Astrocyte of the cerebellum (primary cell): Measurements from ENCODE around the gene PGA5.
A peak's percentile ranks its signal among the peaks of the same experiment; 100 is the strongest.
"Not testable (repeated sequence)": the region's sequence is repeated elsewhere in the genome, so short reads cannot be mapped to it uniquely, and the experiment has no call there.

Experiments used
- DNase-seq: peaks from one replicate; pipeline ENCODE4 v3.0.0-alpha.2; 2011; ENCODE audit warnings: low read depth
- H3K4me3 ChIP-seq: 2 replicates; pipeline ENCODE4 v1.5.1; 2011; ENCODE audit warnings: mild to moderate bottlenecking, low read depth, low read length, moderate library complexity
- CTCF ChIP-seq: IDR thresholded peaks from 2 replicates; pipeline ENCODE4 v1.5.1; 2012; ENCODE audit warnings: low read length, low read depth, moderate library complexity, mild to moderate bottlenecking; ENCODE audit errors: missing control alignments
- in situ Hi-C: cut with HindIII; loops from 2 replicates; pipeline ENCODE4 v1.10.0; 2017; ENCODE audit warnings: low sequenced_read_pairs

Gene PGA5

GRCh38 chr11:61231033-61231432 is 9.9 kb upstream of the PGA5 start:
- in situ Hi-C loops, H3K4me3 ChIP-seq, DNase-seq: not testable (repeated sequence)

- DNase-seq, H3K4me3 ChIP-seq, in situ Hi-C loops: not testable (repeated sequence)
Observed at GRCh38 chr11:61231585-61231984, 9.4 kb upstream of the PGA5 start.

GRCh38 chr11:61232548-61233145 is 8.3 kb upstream of the PGA5 start:
- H3K4me3 ChIP-seq, in situ Hi-C loops, DNase-seq: not testable (repeated sequence)

GRCh38 chr11:61237130-61237529 is 3.8 kb upstream of the PGA5 start:
- DNase-seq, in situ Hi-C loops, H3K4me3 ChIP-seq: not testable (repeated sequence)

- in situ Hi-C loops, DNase-seq, H3K4me3 ChIP-seq: not testable (repeated sequence)
Observed at GRCh38 chr11:61240288-61240687, 687 bp upstream of the PGA5 start.

GRCh38 chr11:61241526-61241925 is 551 bp downstream of the PGA5 start:
- H3K4me3 ChIP-seq, in situ Hi-C loops, DNase-seq: not testable (repeated sequence)

- in situ Hi-C loops, H3K4me3 ChIP-seq, DNase-seq: not testable (repeated sequence)
Observed at GRCh38 chr11:61245284-61245964, 4.4 kb downstream of the PGA5 start.

GRCh38 chr11:61248071-61248470 is 7.1 kb downstream of the PGA5 start:
- H3K4me3 ChIP-seq, DNase-seq, in situ Hi-C loops: not testable (repeated sequence)

- DNase-seq, H3K4me3 ChIP-seq, in situ Hi-C loops: not testable (repeated sequence)
Observed at GRCh38 chr11:61249201-61249600, 8.2 kb downstream of the PGA5 start.

GRCh38 chr11:61250796-61251765 is 10.1 kb downstream of the PGA5 start:
- DNase-seq, H3K4me3 ChIP-seq, in situ Hi-C loops: not testable (repeated sequence)

- in situ Hi-C loops, DNase-seq, H3K4me3 ChIP-seq: not testable (repeated sequence)
Observed at GRCh38 chr11:61252332-61252731, 11.4 kb downstream of the PGA5 start.

- H3K4me3 ChIP-seq = no peak overlapping the region
- TF ChIP-seq CTCF = peak; percentile 93
- DNase-seq = peak; percentile 26
- in situ Hi-C loops = no loop called here
Observed at GRCh38 chr11:61254403-61255025, 13.5 kb downstream of the PGA5 start.
